ENCODE measurements around the gene LGALS7B. TPM values are rescaled to one million over a fixed set of nuclear protein-coding genes. Genes with fewer than 3 reads are reported as not detected.
"Not testable (repeated sequence)": the region's sequence is repeated elsewhere in the genome, so short reads cannot be mapped to it uniquely, and the experiment has no call there.

Gene LGALS7B
- total and polyA plus RNA-seq, 5 donors from 2014 or later = not detected

GRCh38 chr19:38760805-38761517 is 28.0 kb upstream of the LGALS7B start:
- H3K9me3 ChIP-seq (ENCODE audit: control insufficient read depth in 2 of 2, low read length in 2 of 2); H3K4me3 ChIP-seq (ENCODE audit: low read depth, low read length); H3K36me3 ChIP-seq (ENCODE audit: control insufficient read depth, insufficient read depth, low read length); H3K4me3 Mint-ChIP-seq; H3K27me3 ChIP-seq (ENCODE audit: control insufficient read depth, insufficient read depth, low read length); H3K27me3 Mint-ChIP-seq; H3K9me3 Mint-ChIP-seq; H3K4me1 ChIP-seq (ENCODE audit: control insufficient read depth, insufficient read depth, low read length, poor library complexity, severe bottlenecking); ATAC-seq (ENCODE audit: low read depth in 2 of 2); DNase-seq; H3K27ac ChIP-seq (ENCODE audit: insufficient read depth, low read length, poor library complexity, severe bottlenecking); H3K27ac Mint-ChIP-seq; H3K4me1 Mint-ChIP-seq; H3K36me3 Mint-ChIP-seq: not testable (repeated sequence)

- ATAC-seq (ENCODE audit: low read depth in 2 of 2); H3K36me3 ChIP-seq (ENCODE audit: control insufficient read depth, insufficient read depth, low read length); H3K4me3 ChIP-seq (ENCODE audit: low read depth, low read length); H3K4me1 ChIP-seq (ENCODE audit: control insufficient read depth, insufficient read depth, low read length, poor library complexity, severe bottlenecking); H3K27ac Mint-ChIP-seq; H3K27me3 ChIP-seq (ENCODE audit: control insufficient read depth, insufficient read depth, low read length); DNase-seq; H3K9me3 Mint-ChIP-seq; H3K27ac ChIP-seq (ENCODE audit: insufficient read depth, low read length, poor library complexity, severe bottlenecking); H3K36me3 Mint-ChIP-seq; H3K4me1 Mint-ChIP-seq; H3K4me3 Mint-ChIP-seq; H3K9me3 ChIP-seq (ENCODE audit: control insufficient read depth in 2 of 2, low read length in 2 of 2); H3K27me3 Mint-ChIP-seq: not testable (repeated sequence)
These were observed 27.1 kb upstream of the LGALS7B start for GRCh38 chr19:38761884-38762389.

- no peaks in the 10 kb centered on the region for H3K27me3 ChIP-seq (ENCODE audit: control insufficient read depth, insufficient read depth, low read length)
- Mint-ChIP-seq H3K27me3 (peaks cover 7% of the 10 kb centered on the region), H3K27ac (no peak overlapping the region), H3K4me3 (no peak overlapping the region), H3K36me3 (no peaks in the 10 kb centered on the region), H3K4me1 (peaks cover 0 to 6% (median 2%) of the 10 kb centered on the region in 4 donors), H3K9me3 (no peaks in the 10 kb centered on the region)
- H3K4me3 ChIP-seq (ENCODE audit: low read depth, low read length) = no peak overlapping the region
- no peaks in the 10 kb centered on the region for H3K4me1 ChIP-seq (ENCODE audit: control insufficient read depth, insufficient read depth, low read length, poor library complexity, severe bottlenecking)
- no peak for ATAC-seq (ENCODE audit: low read depth in 2 of 2)
- no peaks in the 10 kb centered on the region for H3K9me3 ChIP-seq (ENCODE audit: control insufficient read depth in 2 of 2, low read length in 2 of 2)
- no peak for DNase-seq
- no peaks in the 10 kb centered on the region for H3K36me3 ChIP-seq (ENCODE audit: control insufficient read depth, insufficient read depth, low read length)
- no peak overlapping the region for H3K27ac ChIP-seq (ENCODE audit: insufficient read depth, low read length, poor library complexity, severe bottlenecking)
These were observed 25.2 kb upstream of the LGALS7B start for GRCh38 chr19:38763795-38764220.

DNA sequence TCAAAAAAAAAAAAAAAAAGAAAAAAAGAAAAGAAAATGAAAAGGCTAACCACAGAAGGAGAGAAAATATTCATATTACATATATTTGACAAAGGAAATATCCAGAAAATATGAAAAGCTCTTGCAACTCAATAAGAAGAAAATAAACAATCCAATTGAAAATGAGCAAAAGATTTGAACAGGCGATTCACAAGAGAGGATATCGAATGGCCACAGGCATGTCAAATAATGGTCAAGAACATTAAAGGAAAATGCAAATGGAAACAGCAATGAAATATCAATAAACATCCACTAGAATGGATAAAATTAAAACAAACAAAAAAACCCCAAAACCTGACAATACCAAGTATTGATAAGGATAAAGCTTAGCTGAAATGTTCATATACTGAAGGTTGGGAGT is 23.8 kb upstream of the LGALS7B start:
- Histone ChIP-seq H3K27ac (ENCODE audit: insufficient read depth, low read length, poor library complexity, severe bottlenecking) (no peak overlapping the region), H3K27me3 (ENCODE audit: control insufficient read depth, insufficient read depth, low read length) (no peaks in the 10 kb centered on the region), H3K9me3 (ENCODE audit: control insufficient read depth in 2 of 2, low read length in 2 of 2) (no peaks in the 10 kb centered on the region), H3K4me3 (ENCODE audit: low read depth, low read length) (no peak overlapping the region), H3K36me3 (ENCODE audit: control insufficient read depth, insufficient read depth, low read length) (no peaks in the 10 kb centered on the region), H3K4me1 (ENCODE audit: control insufficient read depth, insufficient read depth, low read length, poor library complexity, severe bottlenecking) (peaks cover 10% of the 10 kb centered on the region)
- Mint-ChIP-seq H3K36me3 (no peaks in the 10 kb centered on the region), H3K27me3 (peaks cover 7% of the 10 kb centered on the region), H3K4me1 (peaks cover 0 to 12% (median 6%) of the 10 kb centered on the region in 4 donors), H3K4me3 (no peak overlapping the region), H3K9me3 (no peaks in the 10 kb centered on the region), H3K27ac (no peak overlapping the region)
- DNase-seq (no peak), ATAC-seq (ENCODE audit: low read depth in 2 of 2) (no peak)

DNA sequence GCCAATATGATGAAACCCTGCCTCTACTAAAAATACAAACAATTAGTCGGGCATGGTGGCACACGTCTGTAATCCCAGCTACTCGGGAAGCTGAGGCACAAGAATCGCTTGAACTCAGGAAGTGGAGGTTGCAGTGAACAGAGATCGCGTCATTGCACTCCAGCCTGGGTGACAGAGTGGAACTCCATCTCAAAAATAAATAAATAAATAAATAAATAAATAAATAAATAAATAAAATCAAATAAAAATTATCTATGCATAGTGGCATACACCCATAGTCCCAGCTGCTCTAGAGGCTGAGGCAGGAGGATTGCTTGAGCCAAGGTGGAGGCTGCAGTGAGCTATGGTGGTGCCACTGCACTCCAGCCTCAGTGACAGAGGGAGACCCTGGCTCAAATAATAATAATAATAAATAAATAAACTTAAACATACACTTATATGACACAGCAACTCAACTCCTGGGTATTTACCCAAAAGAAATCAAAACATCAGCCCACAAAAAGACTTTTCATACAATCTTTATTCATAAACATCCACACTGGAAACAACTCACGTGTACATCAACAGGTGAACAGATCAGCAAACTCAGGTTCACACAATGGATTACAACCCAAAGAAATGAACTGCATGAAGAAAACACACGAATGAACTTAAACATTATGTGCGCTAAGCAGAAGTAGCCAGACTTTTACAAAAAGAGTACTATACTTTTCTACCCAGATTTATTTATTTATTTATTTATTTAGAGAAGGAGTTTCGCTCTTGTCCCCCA is 22.5 kb upstream of the LGALS7B start:
- peaks cover 0 to 9% (median 5%) of the 10 kb centered on the region in 4 donors for H3K4me1 Mint-ChIP-seq
- Histone ChIP-seq H3K4me1 (ENCODE audit: control insufficient read depth, insufficient read depth, low read length, poor library complexity, severe bottlenecking) (peaks cover 10% of the 10 kb centered on the region), H3K4me3 (ENCODE audit: low read depth, low read length) (no peak overlapping the region), H3K27ac (ENCODE audit: insufficient read depth, low read length, poor library complexity, severe bottlenecking) (no peak overlapping the region), H3K27me3 (ENCODE audit: control insufficient read depth, insufficient read depth, low read length) (no peaks in the 10 kb centered on the region), H3K9me3 (ENCODE audit: control insufficient read depth in 2 of 2, low read length in 2 of 2) (no peaks in the 10 kb centered on the region), H3K36me3 (ENCODE audit: control insufficient read depth, insufficient read depth, low read length) (no peaks in the 10 kb centered on the region)
- peaks cover 2% of the 10 kb centered on the region for H3K27me3 Mint-ChIP-seq
- no peaks in the 10 kb centered on the region for H3K36me3 Mint-ChIP-seq
- no peaks in the 10 kb centered on the region for H3K9me3 Mint-ChIP-seq
- H3K4me3 Mint-ChIP-seq = no peak overlapping the region
- no peak for DNase-seq
- no peak overlapping the region for H3K27ac Mint-ChIP-seq
- no peak for ATAC-seq (ENCODE audit: low read depth in 2 of 2)

GRCh38 chr19:38769635-38770211 is 19.3 kb upstream of the LGALS7B start:
- peak overlapping the region; percentile 89 to 93 (median 90) for H3K27ac Mint-ChIP-seq
- Histone ChIP-seq H3K36me3 (ENCODE audit: control insufficient read depth, insufficient read depth, low read length) (no peaks in the 10 kb centered on the region), H3K27ac (ENCODE audit: insufficient read depth, low read length, poor library complexity, severe bottlenecking) (peak overlapping the region; percentile 75), H3K4me3 (ENCODE audit: low read depth, low read length) (no peak overlapping the region), H3K27me3 (ENCODE audit: control insufficient read depth, insufficient read depth, low read length) (no peaks in the 10 kb centered on the region), H3K4me1 (ENCODE audit: control insufficient read depth, insufficient read depth, low read length, poor library complexity, severe bottlenecking) (peaks cover 10% of the 10 kb centered on the region), H3K9me3 (ENCODE audit: control insufficient read depth in 2 of 2, low read length in 2 of 2) (no peaks in the 10 kb centered on the region)
- H3K27me3 Mint-ChIP-seq = no peaks in the 10 kb centered on the region
- peak overlapping the region; percentile 5 to 77 (median 59) for H3K4me3 Mint-ChIP-seq
- ATAC-seq (ENCODE audit: low read depth in 2 of 2) = peak; percentile 86 to 89
- DNase-seq = peak; percentile 80 to 94 (median 89)
- no peaks in the 10 kb centered on the region for H3K36me3 Mint-ChIP-seq
- peaks cover 0 to 9% (median 3%) of the 10 kb centered on the region in 4 donors for H3K4me1 Mint-ChIP-seq
- H3K9me3 Mint-ChIP-seq = no peaks in the 10 kb centered on the region

- Histone ChIP-seq H3K27ac (ENCODE audit: insufficient read depth, low read length, poor library complexity, severe bottlenecking) (peak overlapping the region; percentile 75), H3K4me1 (ENCODE audit: control insufficient read depth, insufficient read depth, low read length, poor library complexity, severe bottlenecking) (peaks cover 10% of the 10 kb centered on the region)
- ATAC-seq (ENCODE audit: low read depth in 2 of 2); H3K36me3 Mint-ChIP-seq; H3K4me3 ChIP-seq (ENCODE audit: low read depth, low read length); H3K27me3 ChIP-seq (ENCODE audit: control insufficient read depth, insufficient read depth, low read length); H3K4me3 Mint-ChIP-seq; H3K36me3 ChIP-seq (ENCODE audit: control insufficient read depth, insufficient read depth, low read length); H3K9me3 Mint-ChIP-seq; H3K27ac Mint-ChIP-seq; H3K4me1 Mint-ChIP-seq; H3K9me3 ChIP-seq (ENCODE audit: control insufficient read depth in 2 of 2, low read length in 2 of 2); DNase-seq; H3K27me3 Mint-ChIP-seq: not testable (repeated sequence)
These were observed 18.6 kb upstream of the LGALS7B start for GRCh38 chr19:38770228-38770948.

Data from CD4-positive, CD25-positive, alpha-beta regulatory T cell (primary cell).